HG03469 (cell line): ENCODE data around the gene SUPT7L.
"Not testable (repeated sequence)": the region's sequence is repeated elsewhere in the genome, so short reads cannot be mapped to it uniquely, and the experiment has no call there.

Experiments used
- ATAC-seq: cut with Tn5 transposase; IDR thresholded peaks from one replicate; pipeline ENCODE4 v1.9.1; 2021; ENCODE audit warnings: mild to moderate bottlenecking, moderate library complexity, moderate number of reproducible peaks; ENCODE audit not compliant: unreplicated experiment

The SUPT7L gene

DNA sequence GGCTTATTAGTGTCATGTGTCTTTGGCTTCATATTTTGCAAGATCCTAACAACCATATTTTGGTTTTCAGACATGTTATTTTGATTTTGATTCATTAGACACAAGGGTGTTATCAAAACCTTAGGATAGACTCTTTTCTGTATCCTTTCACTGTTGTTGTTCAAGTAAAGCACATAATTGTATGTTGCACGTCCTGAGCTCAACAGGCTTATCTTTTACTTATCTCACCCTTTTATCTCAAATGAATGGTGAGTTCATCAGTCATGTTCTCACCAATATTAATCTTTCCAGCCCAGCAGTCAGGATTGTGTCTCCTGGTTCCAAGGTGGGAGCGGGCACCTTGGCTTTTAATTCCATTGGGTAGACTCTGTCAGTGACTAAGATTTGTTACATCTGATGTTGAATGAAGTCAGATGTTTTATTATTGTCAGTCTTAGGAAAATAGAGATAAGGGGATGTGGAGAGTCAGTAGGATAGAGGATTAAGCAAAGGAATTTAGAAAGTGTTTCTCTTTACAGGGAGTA, 22.6 kb downstream of the SUPT7L start:
- ATAC-seq = no peak

DNA sequence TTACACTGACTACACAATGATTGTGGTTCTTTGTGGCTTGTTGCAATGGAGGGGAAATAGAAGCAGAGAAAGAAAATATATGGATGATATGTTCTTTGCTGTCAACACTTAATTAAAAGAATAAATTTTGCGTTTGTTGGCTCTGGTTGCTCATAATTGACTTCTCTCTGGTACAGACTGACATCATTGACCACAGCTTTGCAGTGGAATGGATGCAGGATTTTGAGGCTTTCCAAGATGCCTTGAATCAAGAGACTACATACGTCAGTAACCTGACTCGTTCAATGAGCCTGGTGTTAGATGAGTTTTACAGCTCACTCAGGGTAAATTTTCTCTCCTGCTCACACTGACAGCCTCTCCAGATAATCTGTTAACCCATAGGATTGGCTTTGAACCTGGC, 24.7 kb downstream of the SUPT7L start:
- no peak for ATAC-seq

DNA sequence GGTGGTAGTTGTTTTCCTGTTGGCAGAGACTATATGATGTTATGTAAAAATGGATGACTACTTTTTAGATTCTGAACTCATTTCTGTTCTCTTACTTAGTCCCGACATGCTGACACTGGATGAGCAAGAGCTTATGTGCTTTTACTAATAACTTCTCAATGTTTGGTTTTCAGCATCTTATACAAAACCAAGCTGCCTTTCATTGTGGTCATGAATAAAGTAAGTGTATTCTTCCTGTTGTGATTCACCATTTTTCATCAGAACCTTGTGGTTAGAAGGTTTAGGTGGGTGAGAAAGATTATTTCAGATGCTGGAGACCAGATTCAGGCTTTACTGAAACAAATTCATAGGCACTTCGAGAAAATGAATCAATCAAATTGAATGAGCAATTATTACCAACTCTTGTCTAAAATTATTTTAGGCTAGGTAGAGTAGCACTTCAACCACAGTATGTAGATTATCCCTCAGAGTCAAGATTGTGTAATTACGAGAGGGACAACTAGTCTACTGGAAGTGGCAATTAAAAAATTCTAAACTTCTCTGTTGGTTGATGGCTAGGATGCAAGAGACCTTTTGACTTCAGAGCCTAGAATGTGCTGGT, 25.3 kb downstream of the SUPT7L start:
- no peak for ATAC-seq

- ATAC-seq = no peak
Observed at GRCh38 chr2:27636766-27637165, 26.6 kb downstream of the SUPT7L start.

DNA sequence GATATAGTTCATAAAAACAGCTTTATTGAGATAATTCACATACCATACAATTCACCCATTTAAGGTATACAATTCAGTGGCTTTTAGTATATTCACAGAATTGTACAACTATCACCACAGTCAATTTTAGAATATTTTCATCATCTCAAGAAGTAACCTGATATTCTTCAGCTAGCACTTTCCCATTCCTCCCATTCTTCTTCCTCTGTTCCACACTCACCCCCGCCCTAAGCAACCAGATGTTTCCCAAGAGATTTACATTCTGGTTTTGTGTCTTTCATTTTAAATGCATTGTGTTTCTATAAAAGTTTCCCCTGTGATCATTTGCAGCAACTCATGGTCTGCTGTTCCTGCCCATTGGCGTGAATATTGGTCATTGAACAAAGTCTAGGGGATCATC, 29.1 kb downstream of the SUPT7L start:
- no peak for ATAC-seq

DNA sequence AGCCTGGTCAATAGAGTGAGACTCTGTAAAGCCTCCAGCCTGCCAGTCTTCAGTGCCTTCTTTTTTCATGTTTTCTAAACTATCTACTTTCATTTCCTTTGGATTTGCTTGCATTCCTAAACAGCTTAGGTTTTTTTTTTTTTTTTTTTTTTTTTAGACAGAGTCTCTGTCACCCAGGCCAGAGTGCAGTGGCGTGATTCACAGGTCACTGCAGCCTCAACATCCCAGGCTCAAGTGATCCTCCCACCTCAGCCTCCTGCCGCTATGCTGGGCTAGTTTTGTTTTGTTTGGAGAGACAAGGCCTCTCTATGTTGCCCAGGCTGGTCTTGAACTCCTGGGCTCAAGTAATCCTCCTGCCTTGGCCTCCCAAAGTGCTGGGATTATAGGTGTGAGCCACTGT, 33.2 kb downstream of the SUPT7L start:
- not testable (repeated sequence) for ATAC-seq

DNA sequence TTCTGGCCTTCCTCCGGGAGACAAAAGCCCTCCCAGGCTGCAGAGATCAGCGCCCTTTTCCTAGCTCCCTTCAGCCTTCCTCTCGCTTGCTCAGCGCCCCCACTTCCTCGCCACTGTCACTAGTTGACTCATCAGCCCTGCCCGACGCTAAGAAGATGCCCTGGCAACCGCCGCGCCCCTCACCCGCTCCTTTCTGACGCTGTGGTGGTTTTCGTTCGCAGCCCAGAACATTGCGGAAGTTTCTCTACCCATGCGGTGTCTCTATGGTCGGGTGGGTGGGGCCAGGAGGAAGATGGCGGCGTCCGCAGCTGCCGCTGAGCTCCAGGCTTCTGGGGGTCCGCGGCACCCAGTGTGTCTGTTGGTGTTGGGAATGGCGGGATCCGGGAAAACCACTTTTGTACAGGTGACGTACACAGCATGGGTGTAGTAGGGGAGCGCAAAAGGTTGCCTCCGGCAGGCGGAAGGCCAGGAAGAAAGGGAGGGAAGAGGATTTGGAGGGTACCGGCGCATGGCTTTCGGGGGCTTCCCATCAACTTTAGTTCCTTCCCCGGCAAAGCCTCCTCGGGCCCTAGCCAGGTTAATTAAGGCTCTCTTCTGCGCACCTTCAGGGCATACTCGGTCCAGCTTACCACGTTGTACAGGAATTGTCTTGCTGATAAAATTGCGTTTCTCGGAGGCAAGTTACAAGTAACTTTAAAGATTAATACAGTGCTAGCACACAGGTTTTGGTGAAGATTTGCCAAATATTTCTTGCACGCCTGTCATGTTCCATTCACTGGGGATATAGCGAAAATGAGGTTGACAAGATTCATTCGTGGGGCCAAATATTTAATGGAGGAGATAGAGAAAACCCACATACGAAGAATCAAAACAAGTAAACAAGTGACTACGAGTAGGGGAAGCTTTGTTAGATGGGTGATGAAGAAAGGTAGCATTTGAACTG, 34.4 kb downstream of the SUPT7L start, which contains the start of the genes CCDC121 and GPN1:
CCDC121 (minus strand) TSS at position 246 of the 943 bp plus-strand sequence. CDS start 1,213 bp downstream, outside the sequence.
GPN1 (plus strand) TSS at position 284 of the 943 bp plus-strand sequence; CDS start at position 293, 9 bp downstream.
- peak; percentile 91 for ATAC-seq

DNA sequence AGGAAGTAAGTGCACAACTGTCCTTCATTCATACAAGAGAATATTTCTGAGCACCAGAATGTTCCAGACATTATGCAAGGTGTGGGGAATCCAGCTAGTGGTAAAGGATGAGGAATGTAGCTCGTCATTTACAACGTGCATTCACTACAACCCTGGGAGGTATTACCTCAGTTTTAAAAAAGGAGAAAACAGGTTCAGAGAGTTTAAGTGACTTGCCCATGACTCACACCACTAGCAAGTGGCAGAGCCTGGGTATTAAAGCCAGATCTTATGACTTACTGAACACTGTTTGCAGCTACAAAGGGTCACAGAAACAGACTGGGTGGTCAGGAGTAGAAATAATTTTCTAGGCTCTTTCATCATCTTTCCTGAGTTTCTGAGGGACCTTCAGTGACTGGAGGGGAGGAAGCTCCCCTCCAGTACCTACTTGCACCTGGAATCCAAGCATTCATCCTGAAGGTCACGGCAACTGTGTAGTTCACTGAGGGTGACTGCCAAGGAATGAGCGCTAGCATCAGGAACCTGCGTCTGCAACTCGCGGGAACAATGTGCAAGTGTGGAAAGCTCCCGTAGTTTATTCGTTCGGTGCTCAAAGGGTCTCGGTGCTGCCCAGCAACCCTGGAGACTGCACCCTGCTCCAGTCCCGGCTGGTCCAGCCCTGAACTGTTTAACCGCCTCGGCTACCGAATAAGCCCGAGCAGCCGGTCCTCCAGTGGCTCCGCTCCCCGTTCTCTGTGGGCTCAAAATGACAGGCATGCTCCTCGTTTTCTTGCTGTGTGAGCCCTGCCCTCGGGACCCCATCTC, 35.2 kb downstream of the SUPT7L start:
- no peak for ATAC-seq

- not testable (repeated sequence) for ATAC-seq
Observed at GRCh38 chr2:27626921-27627320, 36.5 kb downstream of the SUPT7L start.

GRCh38 chr2:27626323-27626722, 37.1 kb downstream of the SUPT7L start:
- not testable (repeated sequence) for ATAC-seq

DNA sequence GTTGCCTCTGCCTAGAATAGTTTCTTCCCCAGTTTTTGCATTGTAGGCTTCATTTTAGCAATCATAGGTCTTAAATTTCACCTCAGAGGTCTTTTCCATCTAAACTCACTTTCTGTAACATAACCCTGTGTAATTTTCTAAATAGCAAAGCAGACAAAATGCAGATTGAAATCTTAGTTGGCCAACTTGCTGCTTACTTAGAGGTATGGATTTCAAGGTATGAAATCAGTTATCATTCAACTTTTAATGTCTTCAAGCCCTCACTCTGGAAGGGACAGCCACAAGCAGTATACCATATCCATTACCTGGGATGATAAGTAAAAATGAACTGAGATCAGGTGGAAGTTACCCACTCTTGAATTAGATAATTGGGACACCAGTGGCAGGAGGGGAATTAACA, 38.5 kb downstream of the SUPT7L start:
- no peak for ATAC-seq

DNA sequence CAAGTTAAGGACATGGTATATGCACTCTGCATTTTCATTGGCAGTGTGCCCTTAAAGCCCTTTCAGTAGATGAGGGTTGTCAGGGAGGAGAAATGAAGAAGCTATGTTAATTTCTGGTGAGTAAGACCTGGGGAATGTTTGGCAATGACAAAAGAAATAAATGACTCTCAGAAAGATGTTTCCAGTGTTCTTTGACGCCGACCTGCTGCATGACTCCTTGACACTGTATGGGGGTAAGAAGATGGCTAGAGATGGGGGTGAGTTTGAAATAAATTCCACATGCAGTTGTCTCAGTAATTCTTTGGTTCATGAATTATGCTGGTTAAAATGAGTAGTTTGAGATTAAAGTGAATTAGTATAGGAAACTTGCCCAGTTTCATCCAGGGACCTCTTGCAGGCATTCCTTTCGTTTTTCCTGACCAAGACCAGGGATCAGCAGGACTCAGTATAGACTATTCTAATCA, 40.5 kb downstream of the SUPT7L start:
- ATAC-seq = no peak

DNA sequence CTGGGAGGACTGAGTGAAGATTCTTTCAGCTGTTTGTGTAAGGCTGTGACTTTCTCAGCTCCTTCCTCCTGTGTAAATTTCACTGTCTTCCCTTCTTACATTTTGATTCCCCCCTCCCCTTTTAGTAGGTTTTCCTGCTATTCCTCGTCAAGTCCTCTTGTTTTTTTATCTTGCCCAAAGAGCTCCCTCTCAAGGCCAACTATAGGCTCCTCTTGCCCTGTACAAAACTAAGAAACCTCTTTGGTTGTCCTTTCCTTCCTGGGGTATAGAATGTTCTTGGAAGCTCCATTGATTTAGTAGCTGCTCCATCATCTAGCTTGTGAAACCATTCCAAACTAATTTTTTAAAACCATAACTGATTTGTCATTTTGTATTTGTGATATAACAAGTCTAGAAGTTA, 41.9 kb downstream of the SUPT7L start:
- ATAC-seq = no peak

GRCh38 chr2:27615316-27615715, 48.1 kb downstream of the SUPT7L start:
- ATAC-seq = no peak

- no peak for ATAC-seq
Observed at GRCh38 chr2:27613985-27614384, 49.4 kb downstream of the SUPT7L start.

- ATAC-seq = no peak
Observed at GRCh38 chr2:27606611-27607010, 56.8 kb downstream of the SUPT7L start.
